SIG-M5 (cell line): Measurements from ENCODE around the gene MEIS1.

Experiments
- DNase-seq: peaks from one replicate; lab custom pipeline; 2025; lab: John Stamatoyannopoulos, UW

Gene MEIS1

DNA sequence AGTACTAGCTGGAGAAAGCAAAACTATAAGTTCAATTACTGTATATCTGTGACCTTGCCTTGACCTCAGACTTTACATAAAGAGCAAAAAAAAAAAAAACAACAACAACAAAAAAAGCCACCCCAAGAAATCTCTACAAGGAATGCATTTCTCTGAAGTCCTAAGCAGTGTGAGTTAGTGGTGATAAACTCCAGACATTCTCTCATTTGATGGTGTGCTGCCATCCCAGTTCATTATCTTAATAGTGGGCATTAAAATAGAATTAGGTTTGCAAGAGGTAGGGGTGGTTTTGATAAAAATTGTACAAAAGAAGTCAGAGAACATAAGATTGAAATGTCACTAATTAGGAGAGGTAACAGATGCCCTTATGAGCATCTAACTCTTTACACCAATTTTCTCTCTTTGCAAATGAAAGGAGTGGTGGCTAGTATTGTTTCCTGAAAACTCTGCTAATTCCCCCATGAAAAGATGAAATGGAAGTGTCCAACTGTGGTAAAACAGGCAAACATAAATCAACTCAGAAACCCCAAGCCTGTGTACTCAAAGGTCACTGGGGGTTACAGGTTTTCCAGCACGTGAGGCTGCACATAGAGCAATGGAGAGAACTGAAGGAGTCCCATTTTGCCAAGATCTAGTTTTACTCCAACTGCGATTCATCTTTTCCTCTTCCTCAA is 131.9 kb downstream of the MEIS1 start:
- DNase-seq: no peak

DNA sequence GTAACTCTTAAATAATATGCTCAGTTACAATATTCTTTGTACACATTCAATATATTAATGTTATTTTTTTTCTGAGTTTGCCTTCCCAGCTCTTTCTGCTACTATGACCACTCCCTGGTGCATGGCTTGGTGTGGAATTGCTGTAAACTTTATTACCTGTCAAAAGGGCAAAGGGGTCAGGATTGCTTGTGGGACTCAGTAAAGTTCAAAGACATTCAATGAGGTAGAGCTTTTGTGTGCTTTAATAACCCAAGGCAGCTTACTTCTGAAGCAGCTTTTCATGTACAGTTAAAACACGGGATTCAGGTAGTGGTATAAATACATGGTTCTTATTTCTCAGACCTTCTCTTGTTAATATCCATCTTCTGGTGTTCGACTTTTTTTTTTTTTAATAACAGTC is 132.8 kb downstream of the MEIS1 start:
- no peak for DNase-seq

DNA sequence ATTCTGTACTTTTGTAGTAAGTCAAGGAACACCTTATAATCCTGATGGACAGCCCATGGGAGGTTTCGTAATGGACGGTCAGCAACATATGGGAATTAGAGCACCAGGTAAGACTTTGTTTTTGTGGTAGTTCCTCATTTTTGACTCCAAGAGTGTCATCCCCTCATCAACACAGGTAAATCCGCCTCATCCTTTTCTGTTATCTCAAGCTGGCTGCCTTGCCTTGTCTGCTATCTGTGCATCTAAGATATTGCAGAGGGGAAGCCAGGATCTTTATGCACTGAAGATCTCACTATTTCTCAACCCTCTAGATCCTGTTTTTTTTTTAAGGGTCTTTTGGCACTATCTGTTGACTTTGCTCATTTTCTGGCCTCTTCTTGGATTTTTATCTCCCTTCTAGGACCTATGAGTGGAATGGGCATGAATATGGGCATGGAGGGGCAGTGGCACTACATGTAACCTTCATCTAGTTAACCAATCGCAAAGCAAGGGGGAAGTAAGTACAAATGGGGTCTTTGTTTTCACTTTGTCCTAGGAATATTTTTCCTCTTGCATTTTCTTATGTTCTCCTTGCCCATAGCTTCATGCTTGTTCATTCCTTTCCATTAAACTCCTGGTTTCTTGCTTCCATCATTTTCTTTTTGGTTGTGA is 133.8 kb downstream of the MEIS1 start:
- DNase-seq: no peak

DNA sequence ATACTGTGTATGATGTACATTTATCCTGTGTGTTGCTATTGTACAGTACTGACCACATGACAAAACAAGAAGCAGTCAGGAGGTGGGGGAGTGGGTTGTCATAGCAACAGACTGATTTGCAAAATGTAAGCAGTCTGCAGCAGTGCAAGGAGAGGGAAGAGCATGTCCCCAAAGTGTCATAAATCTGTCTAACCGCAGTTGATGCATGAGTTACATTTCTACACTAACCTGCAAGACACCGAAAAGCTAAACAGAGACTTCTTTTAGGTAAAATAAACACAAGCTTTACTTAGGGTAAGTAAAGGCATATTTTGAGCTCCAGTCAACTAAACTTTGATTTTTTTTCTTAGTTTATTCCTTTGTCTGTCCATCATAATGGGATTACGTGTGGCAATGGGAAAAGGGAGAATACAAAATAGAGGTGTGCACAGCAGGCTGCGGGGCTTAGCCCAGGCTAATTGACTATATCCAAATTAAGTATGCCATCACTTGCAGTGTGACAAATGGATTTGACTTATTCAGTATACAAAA is 134.5 kb downstream of the MEIS1 start:
- DNase-seq: no peak

DNA sequence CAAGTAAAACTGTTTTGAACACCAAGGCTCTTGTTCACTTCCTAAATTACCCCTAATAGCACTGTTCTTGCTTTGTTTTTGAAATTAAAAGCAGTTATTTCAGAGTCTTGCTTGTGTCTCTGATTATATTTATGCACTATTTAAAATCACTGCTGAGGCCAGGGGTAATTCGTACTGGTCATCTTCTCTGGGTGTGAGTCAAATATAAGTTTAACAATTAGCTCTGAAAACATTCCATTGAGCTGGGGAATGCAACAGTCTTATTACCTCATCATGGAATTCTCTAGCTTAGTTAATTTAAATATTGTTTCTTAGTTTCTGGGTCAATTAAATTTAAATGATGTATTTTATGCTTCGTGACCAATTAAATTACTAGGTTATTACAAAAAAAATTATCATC is 135.0 kb downstream of the MEIS1 start:
- no peak for DNase-seq

DNA sequence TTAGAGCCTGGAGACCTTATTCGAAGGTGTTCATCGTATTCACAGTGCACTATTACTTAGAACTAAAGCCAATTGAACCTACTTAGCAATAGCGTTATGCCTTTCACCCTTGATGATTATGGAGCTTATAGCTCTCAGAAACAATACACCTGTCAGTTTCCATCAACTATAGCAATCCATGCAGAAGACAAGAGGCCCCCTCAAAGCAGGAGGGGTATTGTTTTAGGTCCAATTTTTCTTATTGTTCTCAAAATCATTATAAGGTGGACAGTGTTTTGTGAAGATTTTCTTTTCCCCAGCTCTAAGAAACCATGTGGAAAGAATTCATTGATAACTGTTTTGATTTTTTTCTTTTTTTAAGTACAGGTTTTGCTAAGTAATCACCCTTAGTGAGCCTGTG is 135.5 kb downstream of the MEIS1 start:
- no peak for DNase-seq

DNA sequence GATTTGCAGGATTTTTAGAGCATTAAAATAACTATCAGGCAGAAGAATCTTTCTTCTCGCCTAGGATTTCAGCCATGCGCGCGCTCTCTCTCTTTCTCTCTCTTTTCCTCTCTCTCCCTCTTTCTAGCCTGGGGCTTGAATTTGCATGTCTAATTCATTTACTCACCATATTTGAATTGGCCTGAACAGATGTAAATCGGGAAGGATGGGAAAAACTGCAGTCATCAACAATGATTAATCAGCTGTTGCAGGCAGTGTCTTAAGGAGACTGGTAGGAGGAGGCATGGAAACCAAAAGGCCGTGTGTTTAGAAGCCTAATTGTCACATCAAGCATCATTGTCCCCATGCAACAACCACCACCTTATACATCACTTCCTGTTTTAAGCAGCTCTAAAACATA is 137.0 kb downstream of the MEIS1 start:
- DNase-seq: no peak

DNA sequence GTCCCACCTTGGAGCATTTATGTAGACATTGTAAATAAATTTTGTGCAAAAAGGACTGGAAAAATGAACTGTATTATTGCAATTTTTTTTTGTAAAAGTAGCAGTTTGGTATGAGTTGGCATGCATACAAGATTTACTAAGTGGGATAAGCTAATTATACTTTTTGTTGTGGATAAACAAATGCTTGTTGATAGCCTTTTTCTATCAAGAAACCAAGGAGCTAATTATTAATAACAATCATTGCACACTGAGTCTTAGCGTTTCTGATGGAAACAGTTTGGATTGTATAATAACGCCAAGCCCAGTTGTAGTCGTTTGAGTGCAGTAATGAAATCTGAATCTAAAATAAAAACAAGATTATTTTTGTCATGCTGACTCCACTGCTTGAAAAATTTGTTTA is 137.5 kb downstream of the MEIS1 start:
- DNase-seq: no peak

DNA sequence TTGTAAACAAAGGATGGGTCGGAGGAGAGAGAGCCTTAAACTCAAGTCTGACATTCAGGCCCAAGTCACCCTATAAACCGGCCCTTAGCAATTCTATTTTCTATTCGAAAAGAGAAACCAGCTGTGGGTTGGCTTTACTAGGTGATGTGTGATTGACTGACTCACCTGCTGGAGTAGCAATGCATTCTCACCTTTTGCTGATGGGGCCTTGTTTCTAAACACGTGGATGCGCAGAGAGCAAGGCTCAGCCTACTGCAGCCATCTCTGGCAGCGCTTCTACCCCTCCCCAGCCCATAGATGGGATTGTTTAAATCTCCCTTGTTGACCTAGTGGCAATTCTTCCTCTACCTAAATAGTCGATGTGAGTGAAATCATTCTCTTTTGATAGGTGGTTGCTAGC is 138.5 kb downstream of the MEIS1 start:
- DNase-seq: no peak

DNA sequence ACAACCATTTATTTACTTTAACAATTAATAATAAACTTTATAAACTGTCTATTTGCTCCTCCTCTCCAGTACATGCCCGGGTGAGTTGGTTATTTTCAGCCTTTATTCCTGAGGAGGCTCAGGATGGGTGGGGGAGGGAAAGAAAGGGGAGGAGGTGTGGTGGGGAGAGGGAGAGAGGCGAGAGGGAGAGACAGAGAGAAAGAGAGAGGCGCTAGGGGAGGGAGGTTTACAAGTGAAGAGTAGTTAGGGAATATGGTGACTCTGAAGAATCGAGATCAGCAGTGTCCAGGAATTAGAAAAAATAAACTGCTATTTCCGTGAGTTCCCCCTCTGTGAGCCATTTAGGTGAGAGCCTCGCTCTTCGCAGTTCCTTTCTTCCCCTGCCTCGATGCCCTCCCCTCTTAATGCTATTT is 138.9 kb downstream of the MEIS1 start:
- DNase-seq: no peak

DNA sequence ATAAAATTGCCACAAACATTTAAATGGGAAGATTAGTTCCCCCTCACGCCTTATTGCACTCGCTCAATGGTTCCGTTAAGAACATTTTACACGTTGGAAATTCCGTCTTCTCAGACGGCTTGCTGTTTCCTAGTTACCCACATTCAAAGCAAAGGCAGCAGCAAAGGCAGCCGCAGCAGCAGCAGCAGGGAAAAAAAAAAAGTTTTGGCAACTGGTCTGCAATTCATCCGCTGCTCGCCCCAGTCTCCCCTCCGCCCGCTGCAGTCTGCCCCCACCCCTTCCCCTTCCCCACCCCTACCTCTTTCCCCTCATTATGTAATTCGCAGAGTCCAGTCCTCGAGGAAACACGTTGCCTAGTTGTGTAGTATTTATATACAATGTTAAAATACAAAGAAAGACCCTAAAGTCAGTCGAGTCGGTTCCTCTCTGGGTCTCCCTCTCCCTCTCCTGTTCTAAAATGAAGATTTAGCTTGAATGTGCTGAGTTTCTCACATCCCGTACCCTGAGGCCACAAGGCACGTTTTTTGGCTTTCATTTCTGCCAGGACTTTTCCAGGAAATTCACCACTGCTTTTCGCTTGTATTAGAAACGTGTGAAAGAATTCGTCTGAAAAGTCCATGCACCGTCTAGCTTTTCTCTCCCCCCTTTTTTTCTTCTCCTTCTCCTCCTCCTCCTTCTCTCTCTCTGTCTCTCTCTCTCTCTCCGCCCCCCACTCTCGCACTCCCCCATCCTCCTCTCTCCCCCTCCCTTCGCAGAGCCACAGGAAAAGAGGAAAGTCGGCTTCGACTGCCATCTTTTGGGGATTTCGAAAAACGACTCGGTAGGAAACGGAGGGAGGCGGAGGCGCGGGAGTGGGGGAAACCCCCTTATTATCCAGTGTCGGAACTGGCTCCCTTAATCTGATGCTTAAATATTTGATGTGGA is 140.0 kb downstream of the MEIS1 start:
- DNase-seq: no peak

DNA sequence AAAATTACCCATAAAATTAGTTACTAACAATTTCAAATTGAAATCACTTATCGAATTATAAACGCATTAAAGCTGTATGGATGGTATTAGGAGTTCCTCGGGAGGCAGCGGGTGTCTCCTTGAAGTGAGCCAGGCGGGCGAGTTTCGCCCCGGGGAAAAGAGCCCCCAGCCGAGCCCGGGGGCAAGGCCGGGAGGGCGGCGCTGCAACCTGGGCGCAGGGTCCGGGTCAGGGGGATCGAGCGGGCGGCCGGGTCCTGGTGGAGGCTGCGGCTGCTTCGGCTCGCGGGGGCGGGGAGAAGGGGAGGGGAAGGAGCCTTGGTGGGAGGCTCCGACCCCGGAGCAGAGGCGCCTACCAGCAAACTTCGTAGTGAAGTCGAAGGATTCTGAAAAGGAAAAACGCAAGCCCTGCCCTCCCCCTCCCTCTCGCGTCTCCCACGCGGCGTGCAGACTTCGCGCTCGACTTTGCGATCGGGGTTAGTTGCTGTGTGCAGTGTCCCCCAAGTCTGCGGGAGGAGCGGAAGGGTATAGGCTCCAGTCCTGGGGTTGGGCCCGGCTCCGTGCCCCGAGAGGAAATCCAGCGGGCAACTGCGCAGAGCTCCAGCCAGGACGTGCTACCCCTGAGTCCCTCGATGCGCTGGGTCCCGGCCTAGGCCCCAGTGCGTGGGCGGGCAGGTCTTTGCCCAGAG is 140.8 kb downstream of the MEIS1 start:
- DNase-seq: no peak

DNA sequence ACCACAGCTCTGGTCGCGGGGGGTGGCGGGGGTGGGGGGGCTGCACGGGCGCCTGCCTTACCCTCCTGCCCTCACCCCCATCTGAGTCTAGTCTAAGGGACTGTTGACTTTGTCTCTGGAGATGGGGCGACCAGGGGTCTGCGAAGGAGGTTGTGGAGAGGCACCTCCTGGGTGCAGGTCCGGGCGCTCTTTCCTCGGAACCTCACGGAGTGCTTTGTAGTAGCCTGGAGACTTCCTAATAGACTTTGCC is 141.3 kb downstream of the MEIS1 start:
- no peak for DNase-seq

DNA sequence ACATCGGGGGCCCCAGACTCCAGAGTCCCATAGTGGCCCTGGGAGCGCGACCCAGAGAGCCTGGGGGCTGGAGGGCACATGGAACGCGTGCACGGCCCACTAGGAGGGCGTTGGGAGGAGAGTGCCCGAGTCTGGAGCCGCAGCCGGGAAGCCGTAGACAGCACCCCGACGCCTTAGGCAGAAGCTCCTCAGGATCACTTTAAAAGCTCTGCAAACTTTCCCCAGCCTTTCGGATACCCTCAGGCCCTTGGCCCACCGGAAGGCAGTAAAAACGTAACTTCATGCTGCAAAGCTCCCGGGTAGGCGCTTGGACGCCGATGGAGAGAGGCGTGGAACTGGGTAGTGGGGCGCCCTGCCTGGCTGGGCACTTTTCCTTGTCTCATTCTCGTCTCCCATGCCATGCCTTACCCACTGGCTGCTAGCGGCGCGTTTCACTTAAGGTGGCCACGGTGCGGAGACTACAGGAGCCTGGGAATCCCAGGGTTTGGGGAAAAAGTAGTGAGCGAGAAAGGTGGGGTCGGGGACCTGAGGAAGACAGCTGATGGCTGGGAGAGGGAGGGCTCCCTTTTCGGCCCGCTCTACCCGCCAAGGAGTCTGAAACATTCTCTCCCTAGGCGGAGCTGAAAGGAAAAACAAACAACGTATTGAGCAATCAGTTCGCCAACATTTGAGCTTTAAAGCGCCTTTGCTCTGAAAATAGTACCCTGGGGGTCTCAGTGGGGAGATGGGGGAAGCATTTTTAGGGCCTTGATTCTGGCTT is 141.8 kb downstream of the MEIS1 start:
- DNase-seq: no peak

DNA sequence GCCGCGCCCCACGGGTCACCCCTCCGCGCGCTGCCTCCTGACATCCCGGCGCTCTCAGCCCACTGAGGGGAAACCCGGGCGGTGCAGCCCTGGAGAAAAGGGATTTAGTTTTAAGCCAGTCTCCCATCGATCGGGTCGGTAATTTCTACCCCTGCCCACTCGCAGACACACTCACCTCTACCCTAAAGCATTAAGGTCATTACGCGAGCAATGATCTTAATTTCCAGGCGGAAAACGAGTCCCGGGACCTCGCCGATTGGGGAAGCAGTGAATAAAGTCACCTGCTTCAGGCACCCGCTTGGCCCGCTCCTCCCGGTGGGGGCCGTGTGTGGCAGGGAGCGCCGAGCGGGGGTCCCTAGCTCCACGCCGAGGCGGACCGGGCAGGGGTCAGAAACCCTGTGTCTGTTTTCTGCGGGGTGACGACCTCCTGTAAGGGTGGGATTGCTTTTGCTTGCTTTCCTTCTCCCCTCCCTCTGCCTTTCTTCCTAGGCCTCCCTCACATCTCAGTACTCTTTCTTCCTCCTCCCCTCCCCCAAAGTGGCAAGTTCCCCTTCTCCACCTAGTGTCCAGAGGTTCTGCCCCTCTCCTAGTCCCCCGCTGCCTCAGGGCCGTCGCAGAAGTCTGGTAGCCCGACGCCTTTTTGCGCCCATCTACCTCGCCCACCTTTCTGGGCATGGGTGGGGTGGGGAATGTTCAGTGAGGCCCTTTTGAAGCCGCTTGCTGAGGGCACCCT is 142.6 kb downstream of the MEIS1 start:
- no peak for DNase-seq

DNA sequence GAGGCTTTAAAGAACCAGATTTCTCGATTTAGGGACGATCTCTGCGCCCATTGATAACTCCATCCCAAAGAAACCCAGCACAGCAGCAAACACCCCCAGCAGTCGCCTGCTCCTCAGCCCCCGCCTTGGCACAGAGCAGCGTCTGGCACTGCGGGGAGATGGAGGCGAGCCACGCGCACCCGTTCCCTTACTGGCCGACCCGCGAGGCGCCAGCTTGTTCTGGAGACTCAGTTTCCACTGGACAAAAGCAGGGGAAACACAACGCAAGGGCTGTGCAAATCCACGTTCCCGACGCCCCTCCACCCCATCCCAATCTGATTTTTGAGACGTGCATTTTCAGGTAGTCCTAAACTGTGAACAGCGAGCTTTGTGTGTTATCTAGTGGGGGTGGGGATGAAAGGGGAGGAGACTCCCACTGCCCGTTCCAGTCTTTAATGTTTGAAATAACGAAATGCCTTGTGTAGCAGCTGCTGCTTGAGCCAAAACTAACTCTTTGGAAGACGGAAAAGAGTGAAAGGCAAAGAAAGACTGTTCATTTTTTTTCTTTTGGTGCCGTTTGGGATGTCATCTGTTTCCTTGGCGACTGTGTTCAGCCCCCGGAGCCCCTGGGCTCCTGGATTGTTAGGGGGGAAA is 143.2 kb downstream of the MEIS1 start:
- no peak for DNase-seq

DNA sequence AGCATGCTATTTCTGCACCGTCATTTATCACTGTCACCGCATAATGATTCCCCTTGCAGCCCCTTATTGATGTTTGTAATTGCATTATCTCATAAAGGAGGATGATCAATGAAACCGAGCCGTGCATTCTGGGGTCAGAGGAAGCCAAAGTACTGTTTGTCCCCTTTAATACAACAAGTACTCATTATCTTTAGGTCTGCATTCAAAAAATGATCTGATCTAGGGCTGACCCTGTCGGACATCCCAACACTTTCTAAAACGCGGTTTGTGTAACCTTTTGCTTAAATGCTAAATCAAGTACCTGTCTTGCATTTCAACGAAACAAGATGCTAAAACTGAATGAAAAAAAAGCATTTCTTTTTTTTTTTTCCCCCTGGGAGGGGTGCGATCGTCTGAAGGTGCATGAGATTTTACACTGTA is 143.8 kb downstream of the MEIS1 start:
- no peak for DNase-seq

DNA sequence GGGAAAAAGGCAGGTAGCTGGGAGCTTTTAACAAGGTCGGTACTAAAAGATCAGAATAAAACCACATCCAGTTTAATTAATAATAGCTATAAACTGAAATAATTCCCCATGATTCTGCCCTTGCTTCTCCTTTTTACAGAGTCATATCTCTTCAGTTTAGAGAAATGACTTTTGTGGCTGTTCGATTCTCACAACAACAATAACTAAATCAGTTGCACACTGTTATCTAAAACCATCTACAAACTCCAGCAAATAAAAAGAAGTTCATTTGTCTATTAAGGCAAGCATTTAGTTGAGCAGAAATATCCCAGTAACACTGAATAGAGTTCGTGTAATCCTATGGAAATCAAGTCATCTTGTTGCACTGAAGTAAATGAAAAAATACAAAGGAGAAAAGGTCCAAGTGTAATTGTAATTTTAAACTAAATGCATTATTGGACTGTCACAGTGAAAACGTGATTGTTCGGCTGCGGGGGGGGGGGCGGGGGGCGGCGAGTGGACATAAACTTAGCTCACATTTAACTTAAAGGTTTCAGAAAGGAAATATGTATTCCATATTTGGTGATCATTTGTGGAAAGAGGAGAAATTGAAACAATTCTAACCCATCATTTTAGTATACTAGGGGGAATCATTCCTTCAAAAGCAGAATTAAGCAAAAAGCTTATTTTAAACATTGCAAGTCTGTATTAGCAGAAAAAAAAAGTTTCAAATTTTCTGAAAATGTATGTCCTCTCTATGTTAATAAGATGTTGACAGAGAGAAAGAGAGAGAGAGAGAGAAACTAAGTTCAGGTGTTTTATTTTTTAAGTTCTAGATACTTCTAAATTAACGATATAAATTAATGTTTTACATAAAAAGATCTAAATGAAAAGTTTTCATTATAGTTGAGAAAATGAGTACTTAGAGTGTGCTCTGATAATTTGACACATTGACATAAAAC is 144.5 kb downstream of the MEIS1 start:
- DNase-seq: no peak
